Middle frontal gyrus (tissue), 1 donor: ENCODE results near the gene L3MBTL4.
"Not testable (repeated sequence)": the region's sequence is repeated elsewhere in the genome, so short reads cannot be mapped to it uniquely, and the experiment has no call there.

Experiments used
- DNase-seq: peaks from one replicate; pipeline ENCODE4 v3.0.0-alpha.2; 2015; ENCODE audit warnings: low spot score; ENCODE audit errors: extremely low spot score

The L3MBTL4 gene

GRCh38 chr18:6313415-6313814 is 101.3 kb downstream of the L3MBTL4 start:
- no peak for DNase-seq

DNA sequence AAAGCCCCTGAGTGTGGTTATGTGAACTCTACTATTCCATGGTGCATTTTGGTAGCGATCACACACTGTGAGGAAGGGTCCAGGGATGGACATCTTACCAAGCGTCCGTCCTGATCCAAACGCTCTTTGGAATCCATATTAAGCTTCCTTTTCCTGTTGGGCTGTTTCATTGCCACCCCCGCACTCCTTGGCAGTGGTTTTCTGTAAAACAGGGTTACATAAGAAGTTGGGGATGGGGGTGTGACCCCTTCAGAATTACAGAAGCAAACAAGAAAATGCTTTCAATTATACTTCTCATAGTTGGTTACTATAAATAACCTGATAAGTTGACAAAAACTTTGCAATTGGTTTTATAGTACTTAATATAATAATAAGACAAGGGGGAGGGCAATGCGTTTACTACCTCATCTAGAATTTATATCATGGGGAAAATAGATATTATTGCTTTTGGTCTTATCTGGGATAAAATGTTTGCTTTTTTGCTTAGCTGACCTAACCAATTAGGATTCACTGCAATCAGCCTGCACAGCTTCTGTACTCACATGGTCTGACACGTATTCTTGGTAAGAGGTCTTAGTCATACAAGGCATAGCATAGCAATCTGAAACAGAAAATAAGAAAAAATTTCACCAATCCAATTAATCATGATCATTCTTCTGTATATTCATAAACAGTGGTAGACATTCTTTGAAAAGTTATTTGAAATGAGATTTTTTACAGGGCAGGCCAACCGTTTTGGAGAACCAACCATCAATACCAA is 103.1 kb downstream of the L3MBTL4 start:
- no peak for DNase-seq

GRCh38 chr18:6310714-6311113 is 104.0 kb downstream of the L3MBTL4 start:
- DNase-seq, result no peak

GRCh38 chr18:6297875-6298274 is 116.8 kb downstream of the L3MBTL4 start:
- DNase-seq, result no peak

DNA sequence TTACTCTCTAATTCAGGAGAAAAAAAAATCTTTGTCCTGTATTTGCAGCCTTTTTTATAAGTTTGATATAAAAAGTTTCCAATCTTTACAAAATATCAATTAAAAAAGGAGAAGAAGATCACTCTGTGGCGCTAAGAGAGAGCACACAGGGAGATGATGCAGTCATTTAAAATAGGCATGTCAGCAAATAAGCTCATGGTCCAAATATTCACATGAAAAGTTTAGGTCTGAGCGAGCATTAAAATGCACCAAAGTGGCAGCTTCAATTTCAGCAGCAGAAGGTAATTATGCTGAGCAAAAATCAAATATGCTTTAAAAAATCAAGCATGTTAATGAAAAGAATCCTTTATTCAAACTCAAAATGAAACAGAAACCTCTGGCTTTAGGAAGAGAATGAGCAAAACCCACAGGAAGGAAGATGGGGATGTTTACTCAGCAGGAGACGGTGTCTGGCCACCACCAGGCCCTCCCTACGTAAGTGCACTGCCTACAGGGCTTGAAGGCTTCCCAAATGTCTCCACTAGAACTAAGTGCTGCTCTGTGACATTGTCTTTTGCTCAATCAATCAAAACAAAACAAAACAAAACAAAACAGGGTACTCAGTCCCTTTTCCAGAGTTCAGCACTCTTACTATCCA is 120.4 kb downstream of the L3MBTL4 start:
- DNase-seq, result no peak

DNA sequence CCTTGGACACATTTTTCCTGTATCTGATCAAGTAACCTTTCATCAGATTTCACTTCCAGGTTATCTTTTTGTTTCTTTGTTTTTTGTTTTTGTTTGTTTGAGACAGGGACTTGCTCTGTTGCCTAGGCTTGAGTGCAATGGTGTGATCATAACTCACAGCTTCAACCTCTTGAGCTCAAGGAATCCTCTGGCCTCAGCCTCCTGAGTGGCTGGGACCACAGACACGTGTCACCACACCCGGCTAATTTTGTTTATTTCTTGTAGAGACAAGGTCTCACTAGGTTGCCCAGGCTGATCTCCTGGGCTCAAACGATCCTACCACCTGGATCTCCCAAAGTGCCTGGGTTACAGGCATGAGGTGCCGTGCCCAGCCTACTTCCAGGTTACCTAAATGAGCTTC is 124.9 kb downstream of the L3MBTL4 start:
- no peak for DNase-seq

DNA sequence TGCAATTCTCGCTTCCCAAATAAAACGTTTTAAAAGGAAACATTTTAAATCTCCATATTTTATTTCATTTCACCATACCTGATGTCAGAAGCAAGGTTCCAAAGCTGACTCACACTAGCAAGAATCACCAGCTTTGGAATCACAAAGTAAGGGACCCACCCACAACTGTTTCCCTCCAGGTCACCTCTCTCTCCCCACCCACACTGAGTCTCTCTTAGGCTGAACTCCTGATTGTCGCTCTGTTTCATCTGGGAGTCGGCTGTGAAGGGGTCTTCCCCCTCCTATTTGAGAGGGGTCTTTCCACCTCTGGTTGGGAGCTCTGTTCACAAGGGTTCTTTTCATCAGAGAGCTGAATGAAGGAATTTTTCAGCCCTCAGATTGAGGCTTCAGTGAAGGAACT is 128.1 kb downstream of the L3MBTL4 start:
- DNase-seq, result no peak

GRCh38 chr18:6284761-6285160 is 129.9 kb downstream of the L3MBTL4 start:
- DNase-seq, result no peak

- DNase-seq, result no peak
These were observed 130.4 kb downstream of the L3MBTL4 start for GRCh38 chr18:6284300-6284699.

DNA sequence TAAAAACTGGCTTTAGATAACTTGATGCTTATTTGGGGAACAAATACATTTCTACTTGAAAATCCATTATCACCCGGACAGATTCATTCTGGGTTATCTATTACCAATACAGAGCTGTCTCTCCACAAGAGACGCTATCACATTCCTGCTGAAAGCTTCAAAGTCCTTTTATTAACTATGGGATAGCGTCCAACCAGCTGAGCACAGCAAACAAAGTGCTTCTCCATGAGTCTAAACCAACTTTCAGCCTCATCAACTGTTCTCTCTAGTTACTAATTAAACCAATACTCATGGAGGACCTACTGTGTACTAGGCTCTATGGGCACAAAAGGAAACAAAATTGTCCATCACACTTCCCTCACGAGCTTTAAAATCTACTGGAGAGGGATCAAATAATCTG is 132.8 kb downstream of the L3MBTL4 start:
- no peak for DNase-seq

DNA sequence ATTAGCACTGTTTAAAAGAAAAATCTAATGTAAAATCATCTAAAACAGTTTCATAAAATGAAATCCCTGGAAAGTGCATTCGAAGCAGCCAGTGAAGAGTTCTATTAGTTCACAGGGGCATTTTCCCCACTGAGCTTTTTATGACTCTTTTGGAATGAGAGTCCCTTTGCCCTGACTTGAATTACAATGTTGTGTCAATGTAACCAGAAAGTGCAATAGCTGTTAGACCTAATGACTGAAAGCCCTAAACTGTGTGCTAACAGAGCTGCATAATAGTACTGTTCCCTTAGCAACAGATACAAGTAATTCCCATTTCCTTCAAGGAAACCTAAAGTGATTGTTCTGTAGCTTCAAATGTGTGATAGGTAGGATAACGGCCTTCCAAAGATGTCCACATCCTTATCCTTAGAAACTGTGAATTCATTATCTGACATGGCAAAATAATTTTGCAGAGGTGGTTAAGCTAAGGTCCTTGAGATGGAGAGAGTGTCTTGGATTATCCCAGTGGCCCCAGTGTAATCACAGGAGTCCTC is 134.4 kb downstream of the L3MBTL4 start:
- DNase-seq, result no peak

DNA sequence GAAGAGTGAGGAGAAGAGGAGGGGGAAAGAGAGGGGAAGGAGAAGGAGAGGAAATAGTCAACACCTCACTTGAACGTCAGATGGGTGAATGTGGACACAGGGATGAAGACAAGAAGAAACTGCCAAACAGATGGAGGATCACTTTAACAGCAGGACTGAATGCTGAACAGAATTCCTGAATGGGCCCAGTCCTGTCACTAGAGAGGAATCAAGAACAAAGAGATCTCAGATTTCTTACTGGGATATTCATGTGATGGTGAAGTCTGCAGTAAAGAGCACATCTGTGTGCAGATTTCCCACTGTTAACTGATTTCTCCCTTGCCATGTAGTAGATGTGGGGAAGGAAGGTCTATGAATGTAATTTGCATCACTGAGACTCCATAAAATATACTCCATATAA is 135.4 kb downstream of the L3MBTL4 start:
- no peak for DNase-seq

DNA sequence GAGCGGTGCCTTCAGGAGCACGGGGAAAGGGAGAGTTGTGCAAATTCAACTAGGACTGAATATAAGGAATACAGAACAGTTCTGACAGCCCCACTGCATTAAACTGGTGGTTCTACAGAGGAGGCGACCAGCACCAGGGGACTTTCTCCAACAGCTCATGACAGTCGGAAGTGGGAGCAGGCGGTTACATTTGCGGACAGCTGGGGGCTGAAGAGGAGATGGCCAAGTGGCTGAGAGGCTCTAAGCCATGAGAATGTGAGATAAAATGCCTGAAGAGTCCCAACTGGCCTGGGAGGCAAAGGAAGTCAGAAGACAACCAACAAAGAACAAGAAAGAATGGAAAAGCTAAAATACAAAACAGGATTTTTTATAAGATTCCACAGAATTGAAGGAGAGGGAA is 141.3 kb downstream of the L3MBTL4 start:
- no peak for DNase-seq

DNA sequence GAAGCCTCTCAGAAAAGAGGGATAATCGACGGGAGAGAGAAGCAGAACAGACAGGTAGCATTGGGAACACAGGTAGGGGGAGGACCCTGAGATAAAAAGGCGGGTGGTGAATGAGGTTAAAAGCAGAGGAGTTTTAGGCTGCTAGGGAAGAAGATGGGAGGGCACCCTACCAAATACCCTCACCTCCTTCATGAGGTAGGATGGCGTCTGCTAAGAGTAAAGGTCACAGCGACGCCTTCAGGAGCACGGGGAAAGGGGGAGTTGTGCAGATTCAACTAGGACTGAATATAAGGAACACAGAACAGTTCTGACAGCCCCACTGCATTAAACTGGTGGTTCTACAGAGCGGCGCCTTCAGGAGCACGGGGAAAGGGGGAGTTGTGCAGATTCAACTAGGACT is 142.6 kb downstream of the L3MBTL4 start:
- DNase-seq, result not testable (repeated sequence)

- no peak for DNase-seq
These were observed 143.1 kb downstream of the L3MBTL4 start for GRCh38 chr18:6271585-6271984.

- DNase-seq, result no peak
These were observed 143.9 kb downstream of the L3MBTL4 start for GRCh38 chr18:6270771-6271216.

GRCh38 chr18:6269660-6270332 is 144.9 kb downstream of the L3MBTL4 start:
- DNase-seq, result no peak

DNA sequence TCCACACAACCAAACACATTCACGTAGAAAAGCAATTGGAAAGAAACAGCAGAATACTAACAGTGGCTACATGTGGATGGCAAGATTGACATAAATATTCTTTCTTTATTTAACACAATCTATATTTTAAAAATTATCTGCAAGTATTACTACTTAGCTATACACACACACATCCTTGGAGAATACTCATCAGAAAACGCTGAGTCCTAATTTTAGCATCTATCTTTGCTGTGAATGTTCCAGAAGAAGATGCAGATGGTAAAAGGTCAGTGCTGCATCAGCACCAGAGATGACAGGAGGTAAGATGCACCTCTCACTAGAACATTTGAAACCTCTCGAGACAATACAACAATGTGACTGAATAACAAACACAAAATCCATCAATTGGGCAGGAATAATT is 148.5 kb downstream of the L3MBTL4 start:
- DNase-seq, result no peak

DNA sequence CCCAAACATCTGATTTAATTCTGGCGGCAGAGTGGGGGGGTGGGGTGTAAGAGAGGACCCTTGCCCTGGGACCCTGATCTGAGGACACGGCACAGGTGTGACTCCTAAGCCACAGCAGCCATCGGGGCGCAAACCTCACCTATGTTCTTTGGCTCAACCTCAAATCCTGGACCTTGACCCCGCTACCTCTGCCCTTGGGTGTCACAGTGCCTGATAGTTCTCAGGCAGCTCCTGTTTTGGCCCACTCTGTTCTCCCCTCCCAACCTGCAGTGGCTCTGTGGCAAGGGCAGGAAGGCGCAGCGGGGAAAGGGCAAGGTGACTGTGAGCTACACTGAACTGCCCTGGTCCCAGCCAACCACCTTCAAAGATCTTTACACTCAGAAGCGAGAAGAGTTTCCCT is 152.8 kb downstream of the L3MBTL4 start:
- DNase-seq, result no peak

DNA sequence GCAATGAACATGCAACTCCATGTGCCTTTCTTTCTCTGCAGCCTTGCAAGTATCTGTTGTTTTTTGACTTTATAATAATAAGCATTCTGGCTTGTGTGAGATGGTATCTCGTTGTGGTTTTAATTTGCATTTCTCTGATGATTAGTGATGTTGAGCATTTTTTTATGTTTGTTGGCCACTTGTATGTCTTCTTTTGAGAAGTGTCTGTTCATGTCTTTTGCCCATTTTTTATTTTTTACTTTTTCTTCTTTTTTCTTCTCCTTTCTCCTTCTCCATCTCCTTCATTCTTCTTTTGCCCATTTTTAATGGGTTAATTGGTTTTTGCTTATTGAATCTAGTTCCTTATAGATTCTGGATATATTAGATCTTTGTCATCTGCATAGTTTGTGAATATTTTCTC is 155.4 kb downstream of the L3MBTL4 start:
- not testable (repeated sequence) for DNase-seq

- no peak for DNase-seq
These were observed 156.8 kb downstream of the L3MBTL4 start for GRCh38 chr18:6257950-6258349.

GRCh38 chr18:6256521-6256920 is 158.2 kb downstream of the L3MBTL4 start:
- no peak for DNase-seq
